ENCODE measurements around the gene TOR3A. TPM values are rescaled to one million over a fixed set of nuclear protein-coding genes. Genes with fewer than 3 reads are reported as not detected.

TOR3A gene
- total RNA-seq, 4 donors from 2014 or later: 17.8 to 40.5 (median 31.4) TPM

DNA sequence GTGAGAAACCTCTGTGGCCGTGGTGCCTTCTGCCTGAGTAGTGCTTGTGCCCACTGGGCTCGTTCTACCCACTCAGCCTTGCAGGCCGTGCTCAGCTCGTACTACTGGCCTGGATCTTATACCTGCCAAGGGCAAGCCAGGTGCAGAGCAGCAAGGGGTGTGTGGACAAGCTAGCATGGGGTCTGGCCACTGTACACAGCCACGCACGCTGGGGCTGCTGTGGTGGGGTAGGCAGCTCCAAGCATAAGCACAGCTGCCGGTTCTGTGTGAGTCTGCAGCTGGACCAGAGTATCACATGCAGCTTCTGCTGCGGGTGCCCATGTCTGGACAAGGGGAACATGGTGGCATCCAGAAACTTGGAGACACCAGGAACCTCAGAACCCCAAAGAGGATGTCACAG, 39.8 kb upstream of the TOR3A start:
- no CpG with 5 or more reads among the region's 8 CpGs for WGBS, 2 donors (ENCODE audit: low coverage in 1 of 2)
- Histone ChIP-seq H3K4me3 (no peak overlapping the region), H3K27me3 (no peaks in the 10 kb centered on the region), H3K27ac (no peak overlapping the region), H3K36me3 (peaks cover 0 to 10% of the 10 kb centered on the region in 2 donors), H3K9me3 (no peaks in the 10 kb centered on the region), H3K4me1 (peaks cover 0 to 32% (median 0%) of the 10 kb centered on the region in 3 donors)
- ATAC-seq: no peak
- TF ChIP-seq EP300 (IDR thresholded peaks at IDR 0.05) (no peak), POLR2A (IDR thresholded peaks at IDR 0.05) (no peak), CTCF (IDR thresholded peaks at IDR 0.05) (no peak)

DNA sequence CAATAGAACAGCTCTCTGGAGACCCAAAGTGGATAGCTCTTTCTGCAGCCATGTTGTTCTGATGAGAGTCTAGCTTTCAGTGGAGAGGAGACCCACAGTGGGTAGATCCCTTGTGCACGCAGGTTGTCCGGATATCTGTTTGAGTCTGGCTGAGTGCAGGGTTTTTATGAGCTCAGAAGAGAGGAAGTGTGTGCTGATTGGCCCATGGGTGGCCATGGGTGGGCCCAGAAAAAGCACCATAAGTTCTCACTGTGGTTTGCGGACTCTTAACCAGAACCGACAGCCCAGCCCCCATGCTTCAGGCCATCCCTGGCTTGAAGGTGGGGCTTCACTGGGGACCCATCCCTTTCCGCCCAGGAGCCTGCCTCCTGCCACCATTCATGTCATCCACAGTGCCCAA, 39.2 kb upstream of the TOR3A start:
- no peaks in the 10 kb centered on the region for H3K27me3 ChIP-seq
- ATAC-seq: no peak
- WGBS, 2 donors (ENCODE audit: low coverage in 1 of 2): 100% methylated on average over 1 of the region's 5 CpGs; no CpG with 5 or more reads in 1 of the 2 donors

GRCh38 chr1:179043266-179043665, 38.6 kb upstream of the TOR3A start:
- WGBS, 2 donors (ENCODE audit: low coverage in 1 of 2): no CpG with 5 or more reads among the region's 4 CpGs

More for the DNA sequence above, 39.2 kb upstream of the TOR3A start:
- Histone ChIP-seq H3K4me1 (peaks cover 0 to 32% (median 0%) of the 10 kb centered on the region in 3 donors), H3K36me3 (peaks cover 0 to 10% of the 10 kb centered on the region in 2 donors), H3K4me3 (no peak overlapping the region), H3K27ac (no peak overlapping the region), H3K9me3 (no peaks in the 10 kb centered on the region)
- no peak for TF ChIP-seq EP300 (IDR thresholded peaks at IDR 0.05)
- TF ChIP-seq CTCF (IDR thresholded peaks at IDR 0.05): no peak
- no peak for TF ChIP-seq POLR2AphosphoS5 (IDR thresholded peaks at IDR 0.05)
- TF ChIP-seq POLR2A (IDR thresholded peaks at IDR 0.05): no peak

GRCh38 chr1:179043907-179044306, 38.0 kb upstream of the TOR3A start:
- no peak for TF ChIP-seq POLR2AphosphoS5 (IDR thresholded peaks at IDR 0.05)
- no peak for TF ChIP-seq CTCF (IDR thresholded peaks at IDR 0.05)
- TF ChIP-seq POLR2A (IDR thresholded peaks at IDR 0.05): no peak
- TF ChIP-seq EP300 (IDR thresholded peaks at IDR 0.05): no peak
- no peak for ATAC-seq
- peaks cover 0 to 28% (median 0%) of the 10 kb centered on the region in 3 donors for H3K4me1 ChIP-seq
- no peaks in the 10 kb centered on the region for H3K27me3 ChIP-seq
- 88 to 90% methylated on average over 1 to 2 of the region's 5 CpGs for WGBS, 2 donors (ENCODE audit: low coverage in 1 of 2)
- peaks cover 0 to 10% of the 10 kb centered on the region in 2 donors for H3K36me3 ChIP-seq
- H3K9me3 ChIP-seq: no peaks in the 10 kb centered on the region
- no peak overlapping the region for H3K27ac ChIP-seq
- no peak overlapping the region for H3K4me3 ChIP-seq

More at GRCh38 chr1:179043266-179043665, 38.6 kb upstream of the TOR3A start:
- TF ChIP-seq CTCF (IDR thresholded peaks at IDR 0.05) (no peak), POLR2AphosphoS5 (IDR thresholded peaks at IDR 0.05) (no peak), POLR2A (IDR thresholded peaks at IDR 0.05) (no peak), EP300 (IDR thresholded peaks at IDR 0.05) (no peak)
- Histone ChIP-seq H3K27ac (no peak overlapping the region), H3K4me3 (no peak overlapping the region), H3K36me3 (peaks cover 0 to 10% of the 10 kb centered on the region in 2 donors), H3K4me1 (peaks cover 0 to 32% (median 0%) of the 10 kb centered on the region in 3 donors), H3K9me3 (no peaks in the 10 kb centered on the region), H3K27me3 (no peaks in the 10 kb centered on the region)
- no peak for ATAC-seq

- Histone ChIP-seq H3K27ac (no peak overlapping the region), H3K9me3 (no peaks in the 10 kb centered on the region), H3K36me3 (peaks cover 0 to 23% of the 10 kb centered on the region in 2 donors), H3K4me1 (peaks cover 0 to 18% (median 0%) of the 10 kb centered on the region in 3 donors), H3K4me3 (no peak overlapping the region), H3K27me3 (no peaks in the 10 kb centered on the region)
- 75 to 88% methylated on average over 3 to 7 of the region's 14 CpGs for WGBS, 2 donors (ENCODE audit: low coverage in 1 of 2)
- no peak for ATAC-seq
- no peak for TF ChIP-seq EP300 (IDR thresholded peaks at IDR 0.05)
- TF ChIP-seq POLR2AphosphoS5 (IDR thresholded peaks at IDR 0.05): no peak
- no peak for TF ChIP-seq POLR2A (IDR thresholded peaks at IDR 0.05)
- TF ChIP-seq CTCF (IDR thresholded peaks at IDR 0.05): no peak
Measured at GRCh38 chr1:179046808-179047635, 34.8 kb upstream of the TOR3A start.
